SW 1271 (cell line): ENCODE measurements around the gene MDM1.

Experiments used
- DNase-seq, 2 experiments: peaks; one replicate each; lab custom pipeline; 2025; lab: John Stamatoyannopoulos, UW

Gene MDM1

GRCh38 chr12:68272732-68273131 is 59.4 kb downstream of the MDM1 start:
- no peak for DNase-seq

DNA sequence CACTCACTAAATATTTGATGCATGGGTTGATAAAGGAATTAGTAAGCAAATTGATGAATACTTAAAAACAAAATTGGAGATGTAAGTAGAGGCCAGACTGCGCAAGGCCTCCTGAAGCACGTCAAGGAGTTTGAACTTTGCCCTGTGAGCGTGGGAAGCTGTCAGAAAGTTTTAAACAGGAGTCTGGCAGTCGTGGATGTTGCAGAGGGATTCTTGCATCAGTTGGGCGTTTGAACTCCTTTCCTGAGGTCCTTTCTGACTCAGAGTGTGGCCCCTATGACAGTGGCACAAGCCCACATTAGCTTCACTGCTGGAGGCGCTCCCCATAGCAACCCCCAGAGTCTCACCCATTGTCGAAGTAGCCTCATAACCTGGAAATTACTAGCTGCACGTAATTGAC is 60.8 kb downstream of the MDM1 start:
- DNase-seq: no peak

- no peak for DNase-seq
These were observed 61.8 kb downstream of the MDM1 start for GRCh38 chr12:68270358-68270757.

DNA sequence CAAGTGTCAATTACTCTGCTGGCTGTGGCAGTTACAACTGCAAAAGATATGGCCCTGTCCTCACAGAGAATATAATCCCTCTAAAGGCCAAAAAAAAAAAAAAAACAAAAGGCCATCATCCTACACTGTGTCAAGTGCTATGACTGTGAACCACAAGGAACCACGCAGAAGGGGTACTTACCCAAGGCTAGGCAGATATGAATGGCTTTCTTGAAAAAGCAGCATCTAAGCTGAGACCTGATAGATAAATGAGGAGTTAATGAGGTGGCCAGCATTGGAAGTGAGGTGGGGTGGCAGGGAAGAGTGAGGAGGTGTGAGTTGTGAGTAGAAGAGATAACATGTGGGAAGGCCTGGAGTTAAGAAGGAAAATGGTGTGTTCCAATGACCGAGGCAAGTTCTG is 62.4 kb downstream of the MDM1 start:
- no peak for DNase-seq

DNA sequence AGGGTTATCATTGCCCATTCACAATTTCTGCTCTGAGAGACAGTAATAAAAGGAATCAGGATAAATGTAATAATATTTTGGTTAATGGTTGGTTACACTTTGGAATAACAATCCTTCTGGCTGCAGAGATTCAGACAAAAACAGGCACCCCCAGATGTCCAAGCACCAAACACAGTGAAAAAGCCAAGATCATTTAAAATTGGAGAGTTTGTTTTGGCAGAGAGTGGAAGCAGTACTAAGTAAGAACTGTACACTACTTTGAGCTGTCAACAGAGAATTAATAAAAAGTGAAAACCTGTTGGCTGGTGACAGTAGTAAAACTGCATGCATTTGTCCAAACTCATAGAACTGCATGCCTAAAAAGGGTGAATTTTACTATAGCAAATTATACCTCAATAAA is 63.2 kb downstream of the MDM1 start:
- DNase-seq: no peak

DNA sequence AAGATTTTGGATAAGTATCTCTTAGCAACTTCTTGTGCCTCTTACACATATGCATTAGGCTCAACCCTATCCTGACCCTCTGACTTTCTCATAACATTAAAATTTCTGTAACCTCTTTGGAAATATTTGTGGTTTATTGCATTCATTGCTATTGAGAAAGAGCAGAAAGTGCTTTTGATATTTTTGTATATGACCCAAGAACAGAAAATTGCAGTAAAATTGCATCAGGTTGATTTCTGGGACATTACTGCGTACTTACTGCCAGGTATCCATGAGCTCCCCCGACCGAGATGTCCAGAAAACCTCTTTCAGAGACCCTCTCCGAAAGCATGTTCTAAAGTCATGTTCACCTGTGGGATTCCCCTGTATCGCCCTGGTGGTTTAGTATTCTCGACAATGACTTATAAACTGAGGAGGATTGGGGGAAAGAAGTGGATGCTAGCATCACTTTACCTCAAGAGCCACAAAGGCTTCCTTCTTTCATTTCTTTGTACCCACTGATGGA is 64.2 kb downstream of the MDM1 start:
- DNase-seq: no peak

GRCh38 chr12:68264857-68265256 is 67.3 kb downstream of the MDM1 start:
- no peak for DNase-seq

DNA sequence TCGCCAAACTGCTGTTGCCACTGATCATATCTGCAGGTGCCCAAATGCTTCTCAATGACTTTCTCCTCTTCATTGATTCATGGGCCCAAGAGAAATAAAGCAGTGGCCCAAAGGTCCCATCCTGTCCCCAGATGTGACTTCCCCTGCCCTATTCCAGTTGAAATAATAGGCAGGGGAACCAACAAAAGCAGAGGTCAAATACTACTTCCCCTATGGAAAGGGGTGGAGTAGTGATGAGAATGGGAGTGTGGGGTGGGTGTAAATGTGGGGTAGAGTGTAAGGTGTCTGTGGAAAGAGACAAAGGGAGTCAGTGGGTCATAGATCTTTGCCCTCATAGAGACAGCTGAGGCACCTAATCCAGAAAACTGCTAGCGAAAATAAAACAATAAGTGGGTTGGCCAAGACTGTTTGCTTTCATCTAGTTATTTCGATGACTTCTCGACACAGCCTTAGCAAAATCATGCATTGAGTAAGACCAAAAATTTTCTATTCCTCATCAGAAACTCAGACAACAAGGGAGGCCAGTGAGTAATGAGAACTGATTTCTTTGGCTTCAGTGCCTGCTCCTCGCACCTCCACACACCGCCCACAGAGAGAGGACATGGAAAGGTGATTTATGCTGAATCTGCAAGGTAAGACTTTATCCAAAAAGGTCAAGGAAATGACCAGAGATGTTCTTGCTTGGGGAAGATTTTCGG is 67.9 kb downstream of the MDM1 start:
- no peak for DNase-seq

DNA sequence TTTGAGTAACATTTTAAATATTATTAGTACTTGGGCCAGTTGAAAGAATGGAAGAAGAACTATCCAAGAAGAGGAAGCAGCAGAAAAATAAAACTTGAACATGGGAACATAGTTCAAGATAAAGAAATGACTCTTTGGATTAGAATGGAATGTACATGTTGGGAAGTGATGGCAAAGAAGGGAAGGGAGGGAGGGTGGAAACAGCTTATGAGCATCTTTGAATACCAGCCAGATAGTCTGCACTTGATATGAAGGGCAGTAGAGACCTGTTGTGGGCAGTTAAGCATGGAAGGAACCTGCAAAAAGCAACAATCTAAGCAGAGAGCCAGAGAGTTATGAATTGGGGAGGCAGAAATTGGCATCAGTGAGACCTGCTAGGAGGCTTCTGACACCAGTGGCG is 68.8 kb downstream of the MDM1 start:
- DNase-seq: no peak

DNA sequence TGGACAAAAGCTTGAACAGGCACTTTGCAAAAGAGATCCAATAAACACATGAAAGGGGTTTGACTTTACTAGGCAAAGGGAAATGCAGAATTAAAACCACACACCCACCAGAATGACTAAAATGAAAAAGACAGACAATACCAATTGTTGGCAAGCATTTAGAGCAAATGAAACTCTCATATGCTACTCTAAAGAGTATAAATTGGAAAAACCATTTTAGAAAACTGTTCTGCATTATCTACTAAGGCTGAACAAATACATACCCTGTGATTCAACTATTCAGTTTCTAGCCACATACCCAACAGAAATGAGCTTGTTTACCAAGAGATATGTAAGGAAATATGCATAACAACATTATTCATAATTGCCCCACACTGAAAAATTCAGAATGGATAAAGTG is 70.3 kb downstream of the MDM1 start:
- DNase-seq: no peak

DNA sequence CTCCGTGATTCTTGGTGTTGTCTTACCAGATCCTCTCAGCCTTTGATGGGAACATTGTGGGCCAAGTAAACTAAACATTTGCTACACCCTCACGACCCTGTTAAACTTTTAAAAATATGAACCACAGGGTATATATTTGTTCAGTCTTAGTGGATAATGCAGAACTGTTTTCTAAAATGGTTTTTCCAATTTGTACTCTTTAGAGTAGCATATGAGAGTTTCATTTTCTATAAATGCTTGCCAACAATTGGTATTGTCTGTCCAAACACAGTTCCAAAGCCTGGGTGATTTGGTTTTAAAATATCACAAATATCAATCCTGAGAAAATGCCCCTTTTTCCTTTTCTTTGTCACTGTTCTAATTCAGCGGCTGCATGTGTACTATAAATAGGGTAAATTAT is 72.0 kb downstream of the MDM1 start:
- DNase-seq: no peak

GRCh38 chr12:68259318-68259940 is 72.7 kb downstream of the MDM1 start:
- no peak for DNase-seq

GRCh38 chr12:68253504-68253903 is 78.7 kb downstream of the MDM1 start, which contains the start of gene IL22:
Gene IL22, minus strand, starts transcription at chr12:68253604. Its CDS starts 156 bp downstream, at chr12:68253448.
- no peak for DNase-seq

- no peak for DNase-seq
These were observed 80.1 kb downstream of the MDM1 start for GRCh38 chr12:68252077-68252476.

GRCh38 chr12:68250454-68250853 is 81.7 kb downstream of the MDM1 start:
- no peak for DNase-seq

- no peak for DNase-seq
These were observed 84.4 kb downstream of the MDM1 start for GRCh38 chr12:68247785-68248184.

- DNase-seq: no peak
These were observed 85.8 kb downstream of the MDM1 start for GRCh38 chr12:68246350-68246749.

- no peak for DNase-seq
These were observed 86.8 kb downstream of the MDM1 start for GRCh38 chr12:68245180-68246021.
